Smooth muscle cell (in vitro differentiated cells): ENCODE data around the gene MBNL1. TPM values are rescaled to one million over a fixed set of nuclear protein-coding genes. Genes with fewer than 3 reads are reported as not detected.

Experiments used
- DNase-seq: peaks from one replicate; lab custom pipeline; 2025; ENCODE audit not compliant: unreplicated experiment; lab: John Stamatoyannopoulos, UW
- H2AFZ ChIP-seq: fragments of 200-600 bp; sonication (generic); 2 replicates; pipeline ENCODE4 v1.6.0; 2016; ENCODE audit warnings: antibody characterized with exemption, low read depth, mild to moderate bottlenecking
- H3F3A ChIP-seq: fragments of 200-600 bp; sonication (generic); 2 replicates; pipeline ENCODE4 v1.6.0; 2017; ENCODE audit warnings: antibody characterized with exemption, low read depth
- H3K27ac ChIP-seq: fragments of 200-600 bp; sonication (generic); 2 replicates; pipeline ENCODE4 v1.5.1; 2016; ENCODE audit warnings: low read depth, mild to moderate bottlenecking
- H3K27me3 ChIP-seq: fragments of 200-600 bp; sonication (generic); 2 replicates; pipeline ENCODE4 v1.6.1; 2016; ENCODE audit warnings: low read depth, mild to moderate bottlenecking
- H3K36me3 ChIP-seq: fragments of 200-600 bp; sonication (generic); 2 replicates; pipeline ENCODE4 v1.5.1; 2016; ENCODE audit warnings: low read depth
- H3K4me1 ChIP-seq: fragments of 200-600 bp; sonication (generic); 2 replicates; pipeline ENCODE4 v1.5.1; 2016; ENCODE audit warnings: low read depth
- H3K4me2 ChIP-seq: fragments of 200-600 bp; sonication (generic); 2 replicates; pipeline ENCODE4 v1.6.0; 2016; ENCODE audit warnings: mild to moderate bottlenecking
- H3K4me3 ChIP-seq: fragments of 200-600 bp; sonication (generic); 2 replicates; pipeline ENCODE4 v1.5.1; 2016; ENCODE audit warnings: mild to moderate bottlenecking
- H3K79me2 ChIP-seq: fragments of 200-600 bp; sonication (generic); 2 replicates; pipeline ENCODE4 v1.6.0; 2016; ENCODE audit warnings: low read depth, mild to moderate bottlenecking
- H3K9ac ChIP-seq: fragments of 200-600 bp; sonication (generic); 2 replicates; pipeline ENCODE4 v1.6.0; 2016; ENCODE audit warnings: low read depth
- H3K9me3 ChIP-seq: fragments of 200-600 bp; sonication (generic); replicated peaks from 2 replicates; pipeline ENCODE4 v1.5.1; 2016; ENCODE audit warnings: low read depth
- H4K20me1 ChIP-seq: fragments of 200-600 bp; sonication (generic); 2 replicates; pipeline ENCODE4 v1.6.0; 2016; ENCODE audit warnings: low read depth
- WGBS: methylation state at CpG from one replicate; pipeline ENCODE4 v1.1.7; 2016; ENCODE audit warnings: low lambda C conversion rate; 5-methylcytosine and 5-hydroxymethylcytosine counted together
- polyA plus RNA-seq: library from polyadenylated mRNA; unstranded; fragments of >200 nt; fragmentation: Nextera tagmentation; extraction: Ambion mirVana; gene quantifications from 2 replicates; pipeline ENCODE4 v1.2.1, GENCODE V29; 2016
- total RNA-seq: library from RNA; depleted of rRNA; stranded (reverse); fragments of >200 nt; gene quantifications from 2 replicates; pipeline ENCODE4 v1.2.3, GENCODE V29; 2014
- TF ChIP-seq, protein P1 (sequence below): fragments of 200-600 bp; sonication (generic); IDR thresholded peaks from 2 replicates; pipeline ENCODE4 v1.5.1; 2017; ENCODE audit warnings: borderline replicate concordance, mild to moderate bottlenecking, antibody characterized with exemption; ENCODE audit not compliant: insufficient read depth, poor library complexity, severe bottlenecking

Gene MBNL1
- total and polyA plus RNA-seq, 2 experiments from 2014 or later: 19.5 to 128 TPM

DNA sequence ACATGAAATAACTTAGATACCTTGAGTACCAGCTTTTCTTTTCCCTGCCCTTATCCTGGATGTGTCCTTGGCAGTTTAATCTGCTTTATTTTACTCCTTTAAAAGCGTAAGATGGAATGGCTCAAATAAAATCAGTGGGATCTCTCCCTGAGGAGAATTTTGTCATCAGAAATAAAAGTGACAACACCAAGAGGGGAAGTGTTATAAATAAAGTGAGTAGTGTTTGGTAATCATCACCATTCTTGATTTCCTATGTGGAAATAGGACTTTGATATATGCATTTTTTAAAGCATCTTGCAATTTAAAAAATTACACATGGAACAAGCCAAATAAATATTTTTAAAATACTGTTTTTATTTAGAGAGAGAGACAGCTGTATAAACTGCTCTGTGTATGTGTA is 76.5 kb downstream of the MBNL1 start:
- no peak overlapping the region for H3K4me2 ChIP-seq
- H3K9me3 ChIP-seq: no peaks in the 10 kb centered on the region
- peaks cover 43% of the 10 kb centered on the region for H3K79me2 ChIP-seq
- no peak for DNase-seq
- WGBS: 83% methylated on average over 1 of the region's 1 CpG
- no peak overlapping the region for H3K9ac ChIP-seq
- H4K20me1 ChIP-seq: peaks cover 65% of the 10 kb centered on the region
- no peaks in the 10 kb centered on the region for H3K4me1 ChIP-seq
- H3K27ac ChIP-seq: no peak overlapping the region
- H2AFZ ChIP-seq: no peak overlapping the region
- no peaks in the 10 kb centered on the region for H3K27me3 ChIP-seq
- TF ChIP-seq, protein P1, sequence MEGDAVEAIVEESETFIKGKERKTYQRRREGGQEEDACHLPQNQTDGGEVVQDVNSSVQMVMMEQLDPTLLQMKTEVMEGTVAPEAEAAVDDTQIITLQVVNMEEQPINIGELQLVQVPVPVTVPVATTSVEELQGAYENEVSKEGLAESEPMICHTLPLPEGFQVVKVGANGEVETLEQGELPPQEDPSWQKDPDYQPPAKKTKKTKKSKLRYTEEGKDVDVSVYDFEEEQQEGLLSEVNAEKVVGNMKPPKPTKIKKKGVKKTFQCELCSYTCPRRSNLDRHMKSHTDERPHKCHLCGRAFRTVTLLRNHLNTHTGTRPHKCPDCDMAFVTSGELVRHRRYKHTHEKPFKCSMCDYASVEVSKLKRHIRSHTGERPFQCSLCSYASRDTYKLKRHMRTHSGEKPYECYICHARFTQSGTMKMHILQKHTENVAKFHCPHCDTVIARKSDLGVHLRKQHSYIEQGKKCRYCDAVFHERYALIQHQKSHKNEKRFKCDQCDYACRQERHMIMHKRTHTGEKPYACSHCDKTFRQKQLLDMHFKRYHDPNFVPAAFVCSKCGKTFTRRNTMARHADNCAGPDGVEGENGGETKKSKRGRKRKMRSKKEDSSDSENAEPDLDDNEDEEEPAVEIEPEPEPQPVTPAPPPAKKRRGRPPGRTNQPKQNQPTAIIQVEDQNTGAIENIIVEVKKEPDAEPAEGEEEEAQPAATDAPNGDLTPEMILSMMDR: no peak
- H3K4me3 ChIP-seq: no peak overlapping the region
- H3F3A ChIP-seq: no peaks in the 10 kb centered on the region
- H3K36me3 ChIP-seq: no peaks in the 10 kb centered on the region

DNA sequence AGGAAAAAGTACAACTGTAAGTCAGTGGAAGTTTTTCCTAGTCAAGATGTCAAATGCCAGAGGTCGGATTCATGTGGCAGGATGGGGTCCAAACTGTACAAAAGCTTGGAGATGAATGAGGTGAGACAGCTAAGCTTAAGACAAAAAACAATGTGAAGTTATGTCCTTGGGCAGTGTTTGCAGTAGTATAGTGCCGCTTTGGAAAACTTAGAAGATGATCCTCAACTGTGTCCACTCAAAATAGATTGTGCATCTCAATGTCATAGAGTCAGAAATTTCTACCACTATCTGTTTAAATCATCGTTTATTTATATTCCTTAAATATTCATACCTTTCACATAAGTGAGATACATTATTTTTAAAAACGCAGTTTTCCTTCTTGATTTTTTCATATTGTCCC is 77.3 kb downstream of the MBNL1 start:
- no peaks in the 10 kb centered on the region for H3K4me1 ChIP-seq
- H3K4me2 ChIP-seq: no peak overlapping the region
- H2AFZ ChIP-seq: no peak overlapping the region
- H3K4me3 ChIP-seq: no peak overlapping the region
- WGBS: 97% methylated on average over 4 of the region's 4 CpGs
- no peaks in the 10 kb centered on the region for H3K9me3 ChIP-seq
- H3K9ac ChIP-seq: no peak overlapping the region
- TF ChIP-seq, protein P1: no peak
- no peak overlapping the region for H3K27ac ChIP-seq
- DNase-seq: no peak
- H3K79me2 ChIP-seq: peaks cover 48% of the 10 kb centered on the region
- no peaks in the 10 kb centered on the region for H3K36me3 ChIP-seq
- no peaks in the 10 kb centered on the region for H3F3A ChIP-seq
- H4K20me1 ChIP-seq: peaks cover 69% of the 10 kb centered on the region
- H3K27me3 ChIP-seq: no peaks in the 10 kb centered on the region

DNA sequence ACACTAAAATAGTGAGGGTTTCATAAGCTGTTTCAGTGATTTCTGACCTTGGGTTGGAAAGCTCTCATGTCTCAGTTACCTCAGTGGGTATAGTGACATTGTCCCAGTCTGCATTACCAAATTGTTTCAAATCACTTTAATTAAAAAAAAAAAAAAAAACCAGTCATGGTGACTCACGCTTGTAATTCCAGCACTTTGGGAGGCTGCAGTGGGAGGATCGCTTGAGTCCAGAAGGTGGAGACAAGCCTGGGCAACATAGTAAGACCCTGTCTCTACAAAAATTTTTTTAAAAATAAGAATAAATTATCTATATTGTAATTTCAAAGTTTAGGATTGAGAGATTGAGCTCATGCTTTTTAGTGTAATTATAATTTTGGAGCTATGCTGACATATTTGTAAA is 78.0 kb downstream of the MBNL1 start:
- H2AFZ ChIP-seq: no peak overlapping the region
- 95% methylated on average over 2 of the region's 2 CpGs for WGBS
- peaks cover 75% of the 10 kb centered on the region for H4K20me1 ChIP-seq
- no peak overlapping the region for H3K4me3 ChIP-seq
- H3K9me3 ChIP-seq: no peaks in the 10 kb centered on the region
- H3K9ac ChIP-seq: no peak overlapping the region
- H3K4me2 ChIP-seq: no peak overlapping the region
- H3K36me3 ChIP-seq: no peaks in the 10 kb centered on the region
- no peaks in the 10 kb centered on the region for H3F3A ChIP-seq
- H3K27ac ChIP-seq: no peak overlapping the region
- DNase-seq: no peak
- H3K79me2 ChIP-seq: peaks cover 52% of the 10 kb centered on the region
- H3K4me1 ChIP-seq: no peaks in the 10 kb centered on the region
- TF ChIP-seq, protein P1: no peak
- H3K27me3 ChIP-seq: no peaks in the 10 kb centered on the region

DNA sequence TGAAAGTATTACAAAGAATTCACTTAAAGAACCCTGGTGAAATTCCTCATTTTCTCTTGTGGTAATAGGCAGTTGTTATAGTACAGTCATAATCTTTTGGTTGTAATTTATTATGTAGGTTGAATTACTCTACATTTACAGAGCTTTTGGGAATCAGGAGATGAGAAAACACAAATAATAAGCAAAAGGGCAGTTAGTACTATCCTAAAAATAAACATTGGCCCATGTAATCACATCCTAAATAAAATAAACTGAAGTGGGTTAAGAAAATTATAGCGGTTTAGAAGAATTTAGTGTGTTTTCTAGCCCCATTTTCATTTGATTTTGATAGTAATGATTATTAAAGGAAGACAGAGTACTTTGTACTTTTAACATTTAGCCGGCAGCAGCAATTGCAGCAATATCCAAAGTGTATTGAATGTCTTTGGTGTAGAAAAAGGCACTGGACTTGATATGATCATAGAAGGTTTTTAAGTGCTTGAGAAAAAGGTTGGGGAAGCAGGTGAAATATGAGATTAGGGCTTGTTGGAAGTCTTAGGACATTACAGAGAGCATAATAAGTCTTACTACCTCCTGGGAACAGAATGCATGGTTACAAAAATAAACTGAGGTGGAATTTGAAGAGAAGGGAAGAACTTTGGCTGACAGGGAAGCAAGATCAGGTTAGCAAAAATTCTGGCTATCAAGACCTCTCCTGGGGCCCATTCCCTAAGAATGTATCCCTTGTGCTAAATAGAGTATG is 79.9 kb downstream of the MBNL1 start:
- Histone ChIP-seq H3K36me3 (no peaks in the 10 kb centered on the region), H4K20me1 (peaks cover 81% of the 10 kb centered on the region), H3K9ac (no peak overlapping the region), H3K27ac (no peak overlapping the region), H3F3A (no peaks in the 10 kb centered on the region), H3K4me1 (no peaks in the 10 kb centered on the region), H3K4me3 (no peak overlapping the region), H3K27me3 (no peaks in the 10 kb centered on the region), H3K4me2 (no peak overlapping the region), H2AFZ (no peak overlapping the region), H3K79me2 (peaks cover 63% of the 10 kb centered on the region), H3K9me3 (no peaks in the 10 kb centered on the region)
- TF ChIP-seq, protein P1: no peak
- WGBS: 92% methylated on average over 2 of the region's 2 CpGs
- no peak for DNase-seq
